BLaER1 treated with 17β-estradiol and CSF1 and Interleukin-3, amounts not matched to agents 10 nM and 100 nM (cell line): ENCODE measurements around the gene DLEC1.

Experiments used
- H3K27ac ChIP-seq, 11 experiments: shearing (Covaris generic); formaldehyde crosslinking; 2 replicates each; pipeline ENCODE4 v1.8.1; 2022
- H3K27me3 ChIP-seq, 11 experiments: shearing (Covaris generic); formaldehyde crosslinking; 2 replicates each; pipeline ENCODE4 v1.8.1; 2022
- H3K36me3 ChIP-seq, 11 experiments: shearing (Covaris generic); formaldehyde crosslinking; 2 replicates each; pipeline ENCODE4 v1.8.1; 2022
- H3K4me1 ChIP-seq, 10 experiments: shearing (Covaris generic); formaldehyde crosslinking; 2 replicates each; pipeline ENCODE4 v1.8.1; 2022
- H3K4me2 ChIP-seq, 11 experiments: shearing (Covaris generic); formaldehyde crosslinking; 2 replicates each; pipeline ENCODE4 v1.8.1; 2022
- H3K4me3 ChIP-seq, 10 experiments: shearing (Covaris generic); formaldehyde crosslinking; 2 replicates each; pipeline ENCODE4 v1.8.1; 2022
- H3K9ac ChIP-seq, 11 experiments: shearing (Covaris generic); formaldehyde crosslinking; 2 replicates each; pipeline ENCODE4 v1.8.1; 2022
- H3K9me3 ChIP-seq, 11 experiments: shearing (Covaris generic); formaldehyde crosslinking; replicated peaks in 1 of 11; 2 replicates each; pipeline ENCODE4 v1.8.1; 2022
- H4K20me1 ChIP-seq, 11 experiments: shearing (Covaris generic); formaldehyde crosslinking; 2 replicates each; pipeline ENCODE4 v1.8.1; 2022
- Cebpa-rat ChIP-seq, 11 experiments: shearing (Covaris generic); IDR thresholded peaks; 2 replicates each; pipeline ENCODE4 v1.8.1; 2022

DLEC1 gene

GRCh38 chr3:38039101-38039898 lies at the start of gene DLEC1:
DLEC1 (plus strand) TSS chr3:38039208; CDS start chr3:38039226, 18 bp downstream.
- Histone ChIP-seq H3K4me3 (peak within 1 kb of the TSS; percentile 47 to 73 (median 62)), H3K4me1 (peaks cover 23 to 39% (median 27%) of the 10 kb centered on the region in 10 experiments), H3K9me3 (no peaks in the 10 kb centered on the region), H3K9ac (peak within 1 kb of the TSS; percentile 38 to 72 (median 67); a peak in 21 of 22 replicates), H3K36me3 (no peaks in the 10 kb centered on the region), H4K20me1 (no peaks in the 10 kb centered on the region), H3K27me3 (no peaks in the 10 kb centered on the region), H3K4me2 (peak within 1 kb of the TSS; percentile 93 to 100 (median 98)), H3K27ac (peak within 1 kb of the TSS; percentile 25 to 79 (median 58); a peak in 19 of 22 replicates)
- TF ChIP-seq Cebpa-rat (IDR thresholded peaks at IDR 0.05), result no peak

DNA sequence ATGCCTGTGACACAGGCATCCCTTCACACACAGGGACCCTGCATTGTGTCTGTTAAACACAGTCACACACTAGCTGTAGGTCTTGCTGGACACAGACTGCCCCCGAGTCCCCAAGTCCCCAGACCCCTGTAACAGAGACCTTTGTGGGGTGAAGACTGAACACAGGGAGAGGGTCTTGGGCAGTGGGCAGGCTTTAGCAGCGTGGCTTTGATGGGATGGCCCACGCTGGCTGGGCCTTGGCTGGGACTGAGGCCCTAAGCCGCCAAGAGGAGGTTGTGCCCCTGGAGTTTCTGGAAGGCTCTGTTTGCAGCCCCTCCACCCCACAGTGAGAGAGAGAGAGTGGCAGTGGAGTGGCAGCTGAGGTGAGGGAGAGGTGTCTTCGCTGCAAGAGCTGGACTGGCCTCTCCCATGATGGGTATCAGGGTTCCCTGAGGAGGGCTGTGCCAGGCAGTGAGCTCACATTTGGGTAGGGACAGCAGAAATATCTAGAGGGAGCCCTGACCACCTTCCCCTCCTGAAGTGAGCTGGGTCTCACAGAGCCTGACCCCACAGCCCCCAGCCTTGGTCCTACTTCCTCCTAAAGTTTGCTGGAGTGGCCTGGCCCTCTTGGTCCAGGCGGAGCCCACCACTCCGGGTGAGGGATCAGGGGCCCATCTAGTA lies 49.1 kb upstream of the DLEC1 start:
- Histone ChIP-seq H3K9ac (no peak overlapping the region), H3K27me3 (no peaks in the 10 kb centered on the region), H3K4me2 (no peak overlapping the region), H3K4me3 (no peak overlapping the region), H4K20me1 (no peaks in the 10 kb centered on the region), H3K9me3 (no peaks in the 10 kb centered on the region), H3K36me3 (no peaks in the 10 kb centered on the region), H3K4me1 (peaks cover 29 to 53% (median 48%) of the 10 kb centered on the region in 10 experiments), H3K27ac (no peak overlapping the region)
- TF ChIP-seq Cebpa-rat (IDR thresholded peaks at IDR 0.05), result no peak

DNA sequence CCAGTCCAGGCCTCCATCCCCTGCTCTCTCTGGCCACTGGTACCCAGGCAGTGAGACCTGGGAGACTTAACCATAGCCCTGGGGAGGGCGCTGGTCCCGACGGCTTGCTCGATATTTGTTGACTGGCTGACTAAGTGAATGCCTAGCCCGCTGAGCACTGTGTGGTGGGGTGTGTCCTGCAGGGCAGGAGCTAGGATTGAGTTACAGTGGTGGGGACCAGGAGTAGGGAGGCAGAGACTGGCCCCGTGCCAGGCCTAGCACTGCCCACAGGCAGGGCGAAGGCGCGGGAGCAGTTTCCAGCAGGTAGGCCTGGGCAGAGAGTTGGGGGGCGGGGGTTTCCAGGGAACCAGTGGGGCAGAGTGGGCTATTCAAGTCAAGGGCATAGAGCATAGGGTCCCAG lies 48.5 kb upstream of the DLEC1 start, which contains the start of gene VILL:
TSS of gene VILL (plus strand) at position 260 of the 400 bp plus-strand sequence. CDS start 2,887 bp downstream, outside the sequence.
- Histone ChIP-seq H3K36me3 (peaks cover 0 to 4% (median 3%) of the 10 kb centered on the region in 11 experiments; a peak in 10 of 22 replicates), H3K4me2 (no peak within 1 kb of the TSS), H3K4me3 (no peak within 1 kb of the TSS), H3K9ac (no peak within 1 kb of the TSS), H3K27me3 (no peaks in the 10 kb centered on the region), H4K20me1 (no peaks in the 10 kb centered on the region), H3K9me3 (no peaks in the 10 kb centered on the region), H3K4me1 (peaks cover 35 to 55% (median 50%) of the 10 kb centered on the region in 10 experiments), H3K27ac (no peak within 1 kb of the TSS)
- TF ChIP-seq Cebpa-rat (IDR thresholded peaks at IDR 0.05), result no peak

GRCh38 chr3:37991109-37991508 lies 47.9 kb upstream of the DLEC1 start:
- H3K36me3 ChIP-seq, result peaks cover 0 to 10% (median 9%) of the 10 kb centered on the region in 11 experiments; a peak in 17 of 22 replicates
- H4K20me1 ChIP-seq, result no peaks in the 10 kb centered on the region
- H3K4me2 ChIP-seq, result no peak overlapping the region
- peaks cover 41 to 61% (median 50%) of the 10 kb centered on the region in 10 experiments for H3K4me1 ChIP-seq
- no peaks in the 10 kb centered on the region for H3K9me3 ChIP-seq
- no peaks in the 10 kb centered on the region for H3K27me3 ChIP-seq
- H3K4me3 ChIP-seq, result no peak overlapping the region
- H3K27ac ChIP-seq, result no peak overlapping the region
- no peak for TF ChIP-seq Cebpa-rat (IDR thresholded peaks at IDR 0.05)
- no peak overlapping the region for H3K9ac ChIP-seq

DNA sequence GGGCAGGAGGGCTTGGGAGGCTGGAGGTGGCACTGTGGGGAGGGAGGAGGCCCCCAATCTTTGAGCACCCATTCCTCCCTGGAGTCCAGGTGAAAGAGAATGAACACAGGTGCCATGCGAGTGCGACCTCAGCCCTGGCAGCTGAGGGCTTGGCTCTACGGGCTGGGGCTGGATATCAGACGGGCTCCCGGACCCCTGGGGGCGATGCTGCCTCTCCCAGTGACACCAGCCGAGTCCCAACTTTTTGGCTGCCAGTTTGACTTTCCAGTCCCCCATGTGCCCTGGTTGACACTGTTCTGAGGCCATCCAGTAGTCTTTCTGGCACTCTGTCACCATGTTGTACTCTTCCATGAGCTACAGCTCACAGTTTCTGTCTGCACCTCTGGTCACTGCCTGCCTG lies 47.2 kb upstream of the DLEC1 start:
- Histone ChIP-seq H3K4me3 (no peak overlapping the region), H3K36me3 (peaks cover 0 to 17% (median 14%) of the 10 kb centered on the region in 11 experiments; a peak in 17 of 22 replicates), H3K27ac (no peak overlapping the region), H3K27me3 (no peaks in the 10 kb centered on the region), H3K9ac (no peak overlapping the region), H3K4me2 (no peak overlapping the region), H3K4me1 (peaks cover 40 to 60% (median 48%) of the 10 kb centered on the region in 10 experiments), H4K20me1 (no peaks in the 10 kb centered on the region), H3K9me3 (no peaks in the 10 kb centered on the region)
- no peak for TF ChIP-seq Cebpa-rat (IDR thresholded peaks at IDR 0.05)

DNA sequence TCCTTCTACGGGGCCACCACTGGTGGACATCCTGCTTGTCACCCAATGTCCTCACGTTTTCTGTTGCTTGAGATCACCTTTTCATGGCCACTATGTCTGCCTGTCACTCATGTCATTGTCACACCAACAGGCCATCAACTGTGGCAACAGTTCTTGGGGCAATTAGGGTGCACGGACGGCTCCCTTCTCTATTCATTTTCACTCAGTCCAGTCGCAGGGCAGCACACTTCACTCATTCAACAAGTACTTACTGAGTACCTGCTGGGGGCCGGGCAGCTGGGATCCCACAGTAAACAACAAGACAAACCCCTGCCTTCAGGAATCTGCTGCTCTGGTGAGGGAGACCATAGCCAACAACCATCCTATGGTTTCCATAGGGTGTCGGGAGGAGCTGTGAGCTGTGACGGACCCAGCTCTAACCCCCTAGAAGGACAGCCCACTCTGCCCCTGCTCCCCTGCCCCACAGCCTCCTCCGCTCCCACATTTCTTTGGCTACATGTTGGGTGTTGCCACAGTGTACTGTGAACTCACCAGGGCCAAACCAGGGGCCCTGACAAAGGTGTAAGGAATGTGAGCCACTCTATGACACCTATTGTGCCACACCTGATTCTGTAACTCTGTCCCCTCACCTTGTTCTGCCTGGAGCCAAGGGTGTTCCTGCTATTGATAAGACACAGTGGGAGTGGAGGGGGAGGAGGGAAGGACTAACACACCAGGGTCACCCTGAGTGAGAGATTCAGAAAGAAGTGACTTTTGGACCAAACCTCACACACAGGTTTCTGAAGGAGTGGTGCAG lies 46.5 kb upstream of the DLEC1 start:
- Histone ChIP-seq H3K4me3 (no peak overlapping the region), H3K4me2 (0 out of 22 replicates have a peak overlapping the region, but pooled peaks of 1 of the 11 experiments have one; percentile 80)

GRCh38 chr3:37993067-37993455 lies 45.9 kb upstream of the DLEC1 start:
- no peaks in the 10 kb centered on the region for H3K9me3 ChIP-seq
- H3K4me2 ChIP-seq, result peak overlapping the region; percentile 80 to 90 (median 86); a peak in 20 of 22 replicates
- peak overlapping the region in 2 of 11 experiments; percentile 96; a peak in 6 of 22 replicates for H3K27ac ChIP-seq
- no peak for TF ChIP-seq Cebpa-rat (IDR thresholded peaks at IDR 0.05)
- H4K20me1 ChIP-seq, result no peaks in the 10 kb centered on the region
- peaks cover 36 to 60% (median 45%) of the 10 kb centered on the region in 10 experiments for H3K4me1 ChIP-seq
- H3K27me3 ChIP-seq, result no peaks in the 10 kb centered on the region
- no peak overlapping the region for H3K4me3 ChIP-seq
- peak overlapping the region in 3 of 11 experiments; percentile 89 to 90 (median 89); a peak in 3 of 22 replicates for H3K9ac ChIP-seq
- H3K36me3 ChIP-seq, result peaks cover 0 to 30% (median 22%) of the 10 kb centered on the region in 11 experiments; a peak in 17 of 22 replicates

More for the DNA sequence above, 46.5 kb upstream of the DLEC1 start:
- no peaks in the 10 kb centered on the region for H3K9me3 ChIP-seq
- H3K36me3 ChIP-seq, result peaks cover 0 to 24% (median 18%) of the 10 kb centered on the region in 11 experiments; a peak in 17 of 22 replicates
- no peak for TF ChIP-seq Cebpa-rat (IDR thresholded peaks at IDR 0.05)
- H3K9ac ChIP-seq, result no peak overlapping the region
- H3K27me3 ChIP-seq, result no peaks in the 10 kb centered on the region
- H3K4me1 ChIP-seq, result peaks cover 37 to 60% (median 46%) of the 10 kb centered on the region in 10 experiments
- H3K27ac ChIP-seq, result peak overlapping the region in 1 of 11 experiments; percentile 96; a peak in 1 of 22 replicates
- H4K20me1 ChIP-seq, result no peaks in the 10 kb centered on the region

- H3K4me1 ChIP-seq, result peaks cover 37 to 60% (median 45%) of the 10 kb centered on the region in 10 experiments
- H3K9me3 ChIP-seq, result no peaks in the 10 kb centered on the region
- H3K4me3 ChIP-seq, result peak overlapping the region; percentile 50 to 75 (median 69)
- no peaks in the 10 kb centered on the region for H3K27me3 ChIP-seq
- H3K27ac ChIP-seq, result peak overlapping the region; percentile 82 to 96 (median 91); a peak in 21 of 22 replicates
- H3K4me2 ChIP-seq, result peak overlapping the region; percentile 80 to 90 (median 86)
- TF ChIP-seq Cebpa-rat (IDR thresholded peaks at IDR 0.05), result no peak
- H4K20me1 ChIP-seq, result no peaks in the 10 kb centered on the region
- H3K9ac ChIP-seq, result peak overlapping the region; percentile 83 to 91 (median 88); a peak in 21 of 22 replicates
- peaks cover 0 to 31% (median 22%) of the 10 kb centered on the region in 11 experiments; a peak in 17 of 22 replicates for H3K36me3 ChIP-seq
These were observed 45.6 kb upstream of the DLEC1 start for GRCh38 chr3:37993460-37993819.
